ENCODE results near the gene ELMOD3.
"Not testable (repeated sequence)": the region's sequence is repeated elsewhere in the genome, so short reads cannot be mapped to it uniquely, and the experiment has no call there.

ELMOD3 gene

DNA sequence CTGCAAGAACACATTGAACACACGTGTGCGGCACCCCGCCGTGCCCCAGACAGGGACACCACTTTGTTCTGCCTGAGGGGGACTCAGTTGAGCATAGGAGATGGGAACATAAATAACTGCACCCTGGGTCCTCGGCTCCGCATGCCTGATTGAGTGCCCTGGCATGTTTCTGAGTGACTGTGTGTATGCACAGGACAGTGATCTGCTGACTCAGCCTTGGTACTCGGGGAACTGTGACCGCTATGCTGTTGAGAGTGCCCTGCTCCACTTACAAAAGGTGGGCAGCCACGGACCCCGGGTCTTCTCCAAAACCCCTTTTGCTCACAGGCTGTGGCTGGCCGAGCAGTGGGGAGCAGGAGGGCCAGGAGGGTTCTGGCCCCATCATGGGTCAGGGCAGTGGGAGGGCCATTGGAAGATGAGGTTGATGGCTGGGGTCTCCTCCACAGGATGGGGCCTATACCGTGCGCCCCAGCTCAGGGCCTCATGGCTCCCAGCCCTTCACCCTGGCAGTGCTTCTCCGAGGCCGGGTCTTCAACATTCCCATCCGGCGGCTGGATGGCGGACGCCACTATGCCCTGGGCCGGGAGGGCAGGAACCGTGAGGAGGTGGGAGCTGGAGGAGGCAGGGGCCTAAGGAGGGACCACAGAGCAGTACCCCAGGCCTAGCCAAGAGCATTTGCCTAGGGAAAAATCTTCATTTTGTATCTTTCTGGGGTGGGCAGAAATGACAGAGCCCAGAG lies 80.8 kb downstream of the ELMOD3 start:
- H3K36me3 ChIP-seq (ENCODE audit: insufficient read depth, low read length): no peaks in the 10 kb centered on the region
- peaks cover 35% of the 10 kb centered on the region for H3K4me1 ChIP-seq (ENCODE audit: insufficient read depth, low read length)
- no peaks in the 10 kb centered on the region for H3K9me3 ChIP-seq (ENCODE audit: low read length)
- no peaks in the 10 kb centered on the region for H3K27me3 ChIP-seq (ENCODE audit: control insufficient read depth in 1 of 2, insufficient read depth in 2 of 2, low read length in 2 of 2)
- H3K9ac ChIP-seq (ENCODE audit: low read length): no peak overlapping the region
- peak overlapping the region; percentile 41 for H3K27ac ChIP-seq (ENCODE audit: low read depth, low read length)
- H3K4me3 ChIP-seq (ENCODE audit: low read depth in 1 of 2, low read length in 2 of 2): no peak overlapping the region

- Histone ChIP-seq H3K36me3 (ENCODE audit: insufficient read depth, low read length) (no peaks in the 10 kb centered on the region), H3K4me3 (ENCODE audit: low read depth in 1 of 2, low read length in 2 of 2) (no peak overlapping the region), H3K27ac (ENCODE audit: low read depth, low read length) (peak overlapping the region; percentile 86), H3K4me1 (ENCODE audit: insufficient read depth, low read length) (peaks cover 35% of the 10 kb centered on the region), H3K9ac (ENCODE audit: low read length) (peak overlapping the region; percentile 62), H3K9me3 (ENCODE audit: low read length) (no peaks in the 10 kb centered on the region), H3K27me3 (ENCODE audit: control insufficient read depth in 1 of 2, insufficient read depth in 2 of 2, low read length in 2 of 2) (no peaks in the 10 kb centered on the region)
Observed at GRCh38 chr2:85435981-85436835, 81.6 kb downstream of the ELMOD3 start.

GRCh38 chr2:85436836-85437487 lies 82.4 kb downstream of the ELMOD3 start:
- H3K27me3 ChIP-seq (ENCODE audit: control insufficient read depth in 1 of 2, insufficient read depth in 2 of 2, low read length in 2 of 2): no peaks in the 10 kb centered on the region
- peak overlapping the region; percentile 86 for H3K27ac ChIP-seq (ENCODE audit: low read depth, low read length)
- peaks cover 35% of the 10 kb centered on the region for H3K4me1 ChIP-seq (ENCODE audit: insufficient read depth, low read length)
- peak overlapping the region; percentile 22 to 28 for H3K4me3 ChIP-seq (ENCODE audit: low read depth in 1 of 2, low read length in 2 of 2)
- H3K36me3 ChIP-seq (ENCODE audit: insufficient read depth, low read length): no peaks in the 10 kb centered on the region
- no peaks in the 10 kb centered on the region for H3K9me3 ChIP-seq (ENCODE audit: low read length)
- peak overlapping the region; percentile 62 for H3K9ac ChIP-seq (ENCODE audit: low read length)

GRCh38 chr2:85437488-85438200 lies 83.1 kb downstream of the ELMOD3 start:
- H3K4me3 ChIP-seq (ENCODE audit: low read depth in 1 of 2, low read length in 2 of 2): peak overlapping the region; percentile 36 to 56

DNA sequence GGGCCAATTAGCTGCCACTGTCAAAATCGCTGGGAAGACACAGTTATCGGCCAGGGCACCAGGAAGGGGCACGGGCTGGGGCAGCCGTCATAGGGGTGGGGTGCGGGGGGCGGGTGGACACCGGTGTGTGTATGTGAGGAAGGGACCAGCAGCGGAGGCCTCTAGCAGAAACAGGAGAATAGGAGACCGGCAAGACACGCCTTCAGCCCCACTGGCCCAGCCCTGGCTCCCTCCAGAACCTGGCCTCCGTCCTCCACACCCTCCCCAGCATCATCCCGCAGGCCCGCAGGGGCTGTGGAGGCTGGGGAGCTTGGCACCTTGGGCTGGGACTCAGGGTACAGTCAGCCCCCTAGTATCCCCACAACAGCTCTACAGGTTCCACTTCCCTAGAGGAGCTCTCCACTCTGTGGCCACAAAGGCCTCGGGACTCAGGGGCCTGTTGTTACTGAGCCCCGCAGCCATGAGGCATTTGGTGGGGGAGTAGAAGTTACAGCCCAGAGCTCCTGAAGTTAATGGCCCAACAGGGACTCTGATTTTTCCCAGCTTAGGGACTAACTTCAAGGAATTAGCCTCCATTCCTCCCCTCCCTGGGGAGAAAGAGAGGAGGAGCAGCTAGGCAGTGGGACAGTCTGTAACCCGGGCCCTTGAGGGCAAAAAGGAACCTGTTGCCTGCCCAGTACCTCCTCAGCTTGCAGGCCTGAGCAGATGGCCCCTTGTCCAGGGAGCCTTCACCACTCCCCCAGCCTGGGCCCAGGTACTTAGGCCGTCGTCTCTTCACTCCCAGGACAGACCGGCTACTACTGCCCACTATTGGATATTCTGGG lies 83.8 kb downstream of the ELMOD3 start:
- H3K4me1 ChIP-seq (ENCODE audit: insufficient read depth, low read length): peaks cover 32% of the 10 kb centered on the region

More at GRCh38 chr2:85437488-85438200, 83.1 kb downstream of the ELMOD3 start:
- Histone ChIP-seq H3K27ac (ENCODE audit: low read depth, low read length) (peak overlapping the region; percentile 95), H3K4me1 (ENCODE audit: insufficient read depth, low read length) (peaks cover 35% of the 10 kb centered on the region), H3K27me3 (ENCODE audit: control insufficient read depth in 1 of 2, insufficient read depth in 2 of 2, low read length in 2 of 2) (no peaks in the 10 kb centered on the region), H3K36me3 (ENCODE audit: insufficient read depth, low read length) (no peaks in the 10 kb centered on the region), H3K9me3 (ENCODE audit: low read length) (no peaks in the 10 kb centered on the region), H3K9ac (ENCODE audit: low read length) (peak overlapping the region; percentile 80)

DNA sequence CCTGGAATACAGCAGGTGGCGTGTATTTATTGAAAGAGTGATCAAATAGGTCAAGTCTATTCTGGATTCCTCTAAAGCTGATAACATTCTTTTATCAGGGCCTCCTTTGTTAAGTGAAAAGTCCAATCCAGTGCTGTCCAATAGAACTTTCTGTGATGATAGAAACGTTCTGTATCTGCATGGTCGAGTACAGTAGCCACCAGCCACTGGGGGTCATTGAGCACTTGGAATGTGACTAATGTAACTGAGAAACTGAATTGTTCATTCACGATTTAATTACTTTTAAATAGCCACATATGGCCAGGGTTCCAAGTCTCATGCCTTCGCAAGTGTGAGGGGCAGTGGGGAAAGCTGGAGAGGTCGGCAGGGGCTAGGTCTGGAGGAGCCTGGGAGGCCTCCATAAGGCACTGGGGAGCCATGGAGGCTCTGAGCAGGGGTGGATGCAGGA lies 84.5 kb downstream of the ELMOD3 start:
- Histone ChIP-seq H3K27ac (ENCODE audit: low read depth, low read length) (peak overlapping the region; percentile 95), H3K9ac (ENCODE audit: low read length) (peak overlapping the region; percentile 80), H3K4me1 (ENCODE audit: insufficient read depth, low read length) (peaks cover 26% of the 10 kb centered on the region), H3K36me3 (ENCODE audit: insufficient read depth, low read length) (no peaks in the 10 kb centered on the region), H3K4me3 (ENCODE audit: low read depth in 1 of 2, low read length in 2 of 2) (no peak overlapping the region), H3K27me3 (ENCODE audit: control insufficient read depth in 1 of 2, insufficient read depth in 2 of 2, low read length in 2 of 2) (no peaks in the 10 kb centered on the region), H3K9me3 (ENCODE audit: low read length) (no peaks in the 10 kb centered on the region)

More for the DNA sequence above, 83.8 kb downstream of the ELMOD3 start:
- Histone ChIP-seq H3K36me3 (ENCODE audit: insufficient read depth, low read length) (no peaks in the 10 kb centered on the region), H3K4me3 (ENCODE audit: low read depth in 1 of 2, low read length in 2 of 2) (peak overlapping the region; percentile 36 to 56), H3K27ac (ENCODE audit: low read depth, low read length) (peak overlapping the region; percentile 95), H3K9me3 (ENCODE audit: low read length) (no peaks in the 10 kb centered on the region), H3K27me3 (ENCODE audit: control insufficient read depth in 1 of 2, insufficient read depth in 2 of 2, low read length in 2 of 2) (no peaks in the 10 kb centered on the region), H3K9ac (ENCODE audit: low read length) (peak overlapping the region; percentile 80)

GRCh38 chr2:85439569-85439968 lies 85.0 kb downstream of the ELMOD3 start:
- H3K27me3 ChIP-seq (ENCODE audit: control insufficient read depth in 1 of 2, insufficient read depth in 2 of 2, low read length in 2 of 2); H3K9me3 ChIP-seq (ENCODE audit: low read length); H3K4me3 ChIP-seq (ENCODE audit: low read depth in 1 of 2, low read length in 2 of 2); H3K36me3 ChIP-seq (ENCODE audit: insufficient read depth, low read length); H3K27ac ChIP-seq (ENCODE audit: low read depth, low read length); H3K9ac ChIP-seq (ENCODE audit: low read length): not testable (repeated sequence)
- peaks cover 21% of the 10 kb centered on the region for H3K4me1 ChIP-seq (ENCODE audit: insufficient read depth, low read length)

DNA sequence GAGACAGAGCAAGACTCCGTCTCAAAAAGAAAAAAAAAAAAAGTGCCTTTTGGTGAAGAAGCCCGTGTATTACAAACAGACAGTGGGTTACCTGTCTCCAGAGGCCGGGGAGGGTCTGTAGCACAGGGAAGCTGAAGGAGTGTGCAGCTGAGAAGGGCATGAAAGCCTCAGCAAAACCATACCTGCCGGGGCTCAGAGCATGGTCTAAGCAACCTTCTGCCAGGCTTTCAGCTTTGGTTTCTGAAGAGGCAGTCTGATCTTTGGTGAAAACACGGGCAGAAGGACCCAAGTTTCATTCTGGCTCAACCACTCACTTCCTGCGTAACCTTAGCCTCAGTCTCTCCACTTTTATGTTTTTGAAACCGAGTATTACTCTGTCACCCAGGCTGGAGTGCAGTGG lies 85.4 kb downstream of the ELMOD3 start:
- Histone ChIP-seq H3K9ac (ENCODE audit: low read length) (no peak overlapping the region), H3K27me3 (ENCODE audit: control insufficient read depth in 1 of 2, insufficient read depth in 2 of 2, low read length in 2 of 2) (no peaks in the 10 kb centered on the region), H3K4me3 (ENCODE audit: low read depth in 1 of 2, low read length in 2 of 2) (no peak overlapping the region), H3K4me1 (ENCODE audit: insufficient read depth, low read length) (peaks cover 21% of the 10 kb centered on the region), H3K9me3 (ENCODE audit: low read length) (no peaks in the 10 kb centered on the region), H3K36me3 (ENCODE audit: insufficient read depth, low read length) (no peaks in the 10 kb centered on the region), H3K27ac (ENCODE audit: low read depth, low read length) (no peak overlapping the region)

DNA sequence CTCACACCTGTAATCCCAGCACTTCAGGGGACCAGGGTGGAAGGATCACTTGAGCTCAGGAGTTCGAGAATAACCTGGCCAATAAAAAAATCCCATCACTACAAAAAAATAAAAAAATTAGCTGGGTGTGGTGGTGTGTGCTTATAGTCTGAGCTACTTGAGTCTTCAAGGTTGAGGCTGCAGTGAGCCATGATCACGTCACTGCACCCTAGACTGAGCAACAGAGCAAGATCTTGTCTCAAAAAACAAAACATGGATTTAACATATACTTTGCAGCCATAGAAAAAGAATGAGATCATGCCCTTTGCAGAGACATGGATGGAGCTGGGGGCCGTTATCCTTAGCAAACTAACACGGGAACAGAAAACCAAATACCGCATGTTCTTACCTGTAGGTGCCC lies 86.2 kb downstream of the ELMOD3 start:
- H3K9ac ChIP-seq (ENCODE audit: low read length): no peak overlapping the region
- no peaks in the 10 kb centered on the region for H3K9me3 ChIP-seq (ENCODE audit: low read length)
- H3K36me3 ChIP-seq (ENCODE audit: insufficient read depth, low read length): no peaks in the 10 kb centered on the region
- H3K4me3 ChIP-seq (ENCODE audit: low read depth in 1 of 2, low read length in 2 of 2): no peak overlapping the region
- H3K27ac ChIP-seq (ENCODE audit: low read depth, low read length): no peak overlapping the region
- peaks cover 26% of the 10 kb centered on the region for H3K4me1 ChIP-seq (ENCODE audit: insufficient read depth, low read length)
- no peaks in the 10 kb centered on the region for H3K27me3 ChIP-seq (ENCODE audit: control insufficient read depth in 1 of 2, insufficient read depth in 2 of 2, low read length in 2 of 2)

Measured in muscle layer of colon (tissue), 2 donors.